Measurements from ENCODE around the gene PDAP1. TPM values are rescaled to one million over a fixed set of nuclear protein-coding genes. Genes with fewer than 3 reads are reported as not detected.

The PDAP1 gene
- total and polyA plus RNA-seq, 2 of the 13 experiments (the other 11 are each of a cell fraction or from before 2014, with no cell fraction given) = 13.0 to 100 TPM

DNA sequence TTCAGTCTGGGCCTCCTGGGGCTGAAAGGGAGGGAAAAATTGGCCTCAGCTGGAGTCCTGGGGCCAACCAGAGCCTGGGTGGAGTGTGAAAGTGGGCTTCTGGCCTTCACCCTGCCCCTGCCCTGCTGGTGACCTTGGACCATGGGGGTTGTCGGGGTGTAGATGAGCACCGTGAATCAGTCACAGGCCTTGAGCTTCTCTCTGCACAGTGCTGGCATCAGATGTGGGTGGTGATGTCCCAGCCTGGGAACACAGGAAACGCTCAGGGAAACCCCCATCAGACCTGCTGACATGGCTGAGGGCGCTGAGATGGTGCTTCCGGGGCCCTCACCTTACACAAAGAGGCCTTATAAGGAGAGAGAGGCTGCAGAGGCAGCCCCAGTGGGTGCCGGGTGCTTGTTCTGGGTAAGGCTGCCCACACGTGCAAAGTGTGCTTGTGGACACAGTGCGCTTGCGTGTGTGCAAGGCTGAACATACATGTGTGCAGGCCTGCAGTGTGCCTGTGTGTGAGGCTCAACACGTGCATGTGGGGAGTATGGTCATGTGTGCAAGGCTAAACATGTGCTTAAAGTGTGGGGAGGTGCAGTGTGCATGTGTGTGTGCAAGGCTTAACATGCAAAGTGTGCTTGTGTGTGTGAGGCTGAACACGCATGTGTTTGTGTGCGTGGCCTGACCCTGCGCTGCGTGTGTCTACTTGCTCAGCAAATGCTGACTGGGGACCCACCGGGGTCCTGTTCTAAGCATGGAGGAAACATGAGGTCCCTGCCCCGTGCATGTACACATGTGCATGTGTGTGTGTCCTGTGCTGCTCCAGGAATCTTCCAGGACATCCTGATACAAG is 27.4 kb downstream of the PDAP1 start (continued):
- TF ChIP-seq ADNP (CRISPR knock-in tag; IDR thresholded peaks at IDR 0.05) (no peak), ZNF562 (CRISPR knock-in tag; IDR thresholded peaks at IDR 0.05; ENCODE audit: borderline replicate concordance) (no peak), TCF7L2 (IDR thresholded peaks at IDR 0.05; ENCODE audit: low read depth, low read length) (no peak), TCF12 (IDR thresholded peaks at IDR 0.05) (no peak), TCF12 (CRISPR knock-in tag; IDR thresholded peaks at IDR 0.05) (no peak), ZNF343 (CRISPR knock-in tag; IDR thresholded peaks at IDR 0.05) (no peak), DMTF1 (CRISPR knock-in tag; IDR thresholded peaks at IDR 0.05) (no peak), AHR (CRISPR knock-in tag; IDR thresholded peaks at IDR 0.05) (no peak), MNT (IDR thresholded peaks at IDR 0.05) (peak; percentile 98), NR2F1 (CRISPR knock-in tag; IDR thresholded peaks at IDR 0.05) (peak; percentile 35 to 58; a peak in 3 of 4 replicates), ZSCAN31 (CRISPR knock-in tag; IDR thresholded peaks at IDR 0.05; ENCODE audit: low read depth) (0 out of 2 replicates have a peak, but pooled peaks have one; percentile 7)
- TF ChIP-seq, protein P1, sequence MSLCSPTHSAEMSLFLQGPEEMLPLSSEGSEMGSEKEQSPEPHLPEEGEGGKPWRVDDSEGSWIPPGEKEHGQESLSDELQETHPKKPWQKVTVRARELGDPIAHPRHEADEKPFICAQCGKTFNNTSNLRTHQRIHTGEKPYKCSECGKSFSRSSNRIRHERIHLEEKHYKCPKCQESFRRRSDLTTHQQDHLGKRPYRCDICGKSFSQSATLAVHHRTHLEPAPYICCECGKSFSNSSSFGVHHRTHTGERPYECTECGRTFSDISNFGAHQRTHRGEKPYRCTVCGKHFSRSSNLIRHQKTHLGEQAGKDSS (CRISPR knock-in tag; IDR thresholded peaks at IDR 0.05; ENCODE audit: borderline replicate concordance, low read depth) = no peak; the same call in 1 of the 2 replicates
- TF ChIP-seq, protein P2, sequence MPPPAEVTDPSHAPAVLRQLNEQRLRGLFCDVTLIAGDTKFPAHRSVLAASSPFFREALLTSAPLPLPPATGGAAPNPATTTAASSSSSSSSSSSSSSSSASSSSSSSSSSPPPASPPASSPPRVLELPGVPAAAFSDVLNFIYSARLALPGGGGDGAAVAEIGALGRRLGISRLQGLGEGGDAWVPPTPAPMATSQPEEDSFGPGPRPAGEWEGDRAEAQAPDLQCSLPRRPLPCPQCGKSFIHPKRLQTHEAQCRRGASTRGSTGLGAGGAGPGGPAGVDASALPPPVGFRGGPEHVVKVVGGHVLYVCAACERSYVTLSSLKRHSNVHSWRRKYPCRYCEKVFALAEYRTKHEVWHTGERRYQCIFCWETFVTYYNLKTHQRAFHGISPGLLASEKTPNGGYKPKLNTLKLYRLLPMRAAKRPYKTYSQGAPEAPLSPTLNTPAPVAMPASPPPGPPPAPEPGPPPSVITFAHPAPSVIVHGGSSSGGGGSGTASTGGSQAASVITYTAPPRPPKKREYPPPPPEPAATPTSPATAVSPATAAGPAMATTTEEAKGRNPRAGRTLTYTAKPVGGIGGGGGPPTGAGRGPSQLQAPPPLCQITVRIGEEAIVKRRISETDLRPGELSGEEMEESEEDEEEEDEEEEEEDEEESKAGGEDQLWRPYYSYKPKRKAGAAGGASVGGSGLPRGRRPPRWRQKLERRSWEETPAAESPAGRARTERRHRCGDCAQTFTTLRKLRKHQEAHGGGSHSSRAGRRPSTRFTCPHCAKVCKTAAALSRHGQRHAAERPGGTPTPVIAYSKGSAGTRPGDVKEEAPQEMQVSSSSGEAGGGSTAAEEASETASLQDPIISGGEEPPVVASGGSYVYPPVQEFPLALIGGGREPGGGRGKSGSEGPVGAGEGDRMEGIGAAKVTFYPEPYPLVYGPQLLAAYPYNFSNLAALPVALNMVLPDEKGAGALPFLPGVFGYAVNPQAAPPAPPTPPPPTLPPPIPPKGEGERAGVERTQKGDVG (CRISPR knock-in tag; IDR thresholded peaks at IDR 0.05; ENCODE audit: borderline replicate concordance) = 0 out of 2 replicates have a peak, but pooled peaks have one; percentile 26
- TF ChIP-seq, protein P3, sequence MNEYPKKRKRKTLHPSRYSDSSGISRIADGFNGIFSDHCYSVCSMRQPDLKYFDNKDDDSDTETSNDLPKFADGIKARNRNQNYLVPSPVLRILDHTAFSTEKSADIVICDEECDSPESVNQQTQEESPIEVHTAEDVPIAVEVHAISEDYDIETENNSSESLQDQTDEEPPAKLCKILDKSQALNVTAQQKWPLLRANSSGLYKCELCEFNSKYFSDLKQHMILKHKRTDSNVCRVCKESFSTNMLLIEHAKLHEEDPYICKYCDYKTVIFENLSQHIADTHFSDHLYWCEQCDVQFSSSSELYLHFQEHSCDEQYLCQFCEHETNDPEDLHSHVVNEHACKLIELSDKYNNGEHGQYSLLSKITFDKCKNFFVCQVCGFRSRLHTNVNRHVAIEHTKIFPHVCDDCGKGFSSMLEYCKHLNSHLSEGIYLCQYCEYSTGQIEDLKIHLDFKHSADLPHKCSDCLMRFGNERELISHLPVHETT (CRISPR knock-in tag; conservative IDR thresholded peaks at IDR 0.05) = no peak
- TF ChIP-seq, protein P4, sequence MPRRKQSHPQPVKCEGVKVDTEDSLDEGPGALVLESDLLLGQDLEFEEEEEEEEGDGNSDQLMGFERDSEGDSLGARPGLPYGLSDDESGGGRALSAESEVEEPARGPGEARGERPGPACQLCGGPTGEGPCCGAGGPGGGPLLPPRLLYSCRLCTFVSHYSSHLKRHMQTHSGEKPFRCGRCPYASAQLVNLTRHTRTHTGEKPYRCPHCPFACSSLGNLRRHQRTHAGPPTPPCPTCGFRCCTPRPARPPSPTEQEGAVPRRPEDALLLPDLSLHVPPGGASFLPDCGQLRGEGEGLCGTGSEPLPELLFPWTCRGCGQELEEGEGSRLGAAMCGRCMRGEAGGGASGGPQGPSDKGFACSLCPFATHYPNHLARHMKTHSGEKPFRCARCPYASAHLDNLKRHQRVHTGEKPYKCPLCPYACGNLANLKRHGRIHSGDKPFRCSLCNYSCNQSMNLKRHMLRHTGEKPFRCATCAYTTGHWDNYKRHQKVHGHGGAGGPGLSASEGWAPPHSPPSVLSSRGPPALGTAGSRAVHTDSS (CRISPR knock-in tag; conservative IDR thresholded peaks at IDR 0.05) = no peak
